Inflammatory macrophage treated with lipopolysaccharide for 1 hour (primary cell): Measurements from ENCODE around the gene ANKRD11.
"Not testable (repeated sequence)": the region's sequence is repeated elsewhere in the genome, so short reads cannot be mapped to it uniquely, and the experiment has no call there.

Experiments used
- DNase-seq, 2 donors: peaks; one replicate each; pipeline ENCODE4 v3.0.0-alpha.2; 2020 to 2022

ANKRD11 gene

GRCh38 chr16:89400740-89401139 lies 89.6 kb downstream of the ANKRD11 start:
- DNase-seq, result no peak

GRCh38 chr16:89398924-89399323 lies 91.4 kb downstream of the ANKRD11 start:
- no peak for DNase-seq

GRCh38 chr16:89397331-89397861 lies 93.0 kb downstream of the ANKRD11 start:
- no peak for DNase-seq

DNA sequence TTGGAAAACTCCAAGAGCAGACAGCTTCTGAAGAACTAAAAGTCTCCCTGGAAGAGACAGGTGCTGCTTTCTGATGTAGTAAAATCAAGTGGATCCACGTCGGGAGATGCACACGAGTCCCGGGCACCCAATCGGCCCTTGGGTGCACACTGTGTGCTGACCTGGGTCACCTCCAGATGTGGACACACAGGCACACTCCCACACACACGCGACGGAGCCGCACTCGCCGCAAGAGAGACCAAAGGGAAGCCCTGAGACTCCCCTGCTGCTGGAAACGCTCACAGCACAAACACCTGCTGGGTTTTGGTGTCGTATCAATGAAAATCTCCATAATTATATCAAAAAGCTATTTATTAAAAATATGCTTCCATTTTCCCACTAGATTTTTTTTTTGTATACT lies 94.2 kb downstream of the ANKRD11 start:
- DNase-seq, result no peak

DNA sequence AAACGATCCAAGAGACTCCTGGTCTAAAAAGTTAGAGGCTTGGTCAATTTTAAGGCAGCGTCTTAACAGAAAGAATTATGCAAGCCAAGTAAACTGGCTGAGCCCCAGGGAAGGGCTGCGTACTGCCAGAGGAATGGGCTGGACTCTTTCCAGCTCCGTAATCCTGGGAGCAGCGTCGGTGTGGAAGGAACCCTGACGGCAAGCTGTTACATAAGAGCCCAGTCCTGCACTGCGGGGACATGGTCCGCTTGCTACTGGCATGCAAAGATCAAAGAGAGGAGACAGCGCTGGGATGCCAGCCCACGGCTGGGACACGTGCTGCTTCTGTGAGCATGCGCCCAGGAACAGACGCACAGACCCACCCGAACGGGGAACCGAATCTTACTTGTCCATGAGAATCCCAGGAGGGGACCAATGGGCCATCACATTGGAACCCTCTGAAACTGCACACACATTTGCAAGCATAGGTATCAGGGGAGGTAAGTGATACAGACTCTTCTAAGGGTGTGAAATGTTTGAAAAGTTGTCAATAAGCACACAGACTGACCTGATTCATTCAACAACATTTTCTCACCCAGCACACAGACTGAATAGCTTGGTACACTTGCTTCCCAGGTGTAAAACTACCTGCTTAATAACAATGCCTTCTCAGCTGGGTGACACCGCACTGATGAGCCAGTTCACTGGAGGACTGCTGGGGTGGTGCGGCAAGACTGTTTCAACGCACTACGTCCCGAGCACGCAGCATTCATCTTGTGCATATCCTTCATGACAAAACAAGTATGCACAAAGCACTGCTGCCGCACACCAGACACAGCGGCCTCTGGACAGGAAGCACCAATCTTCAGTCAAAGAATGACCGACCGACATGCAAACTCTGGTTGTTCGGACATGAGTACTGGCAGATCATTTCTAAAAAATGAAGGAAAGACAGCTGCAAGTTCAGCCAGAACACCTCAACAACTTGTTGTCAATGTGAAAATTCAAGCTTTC lies 94.9 kb downstream of the ANKRD11 start:
- DNase-seq, result no peak

DNA sequence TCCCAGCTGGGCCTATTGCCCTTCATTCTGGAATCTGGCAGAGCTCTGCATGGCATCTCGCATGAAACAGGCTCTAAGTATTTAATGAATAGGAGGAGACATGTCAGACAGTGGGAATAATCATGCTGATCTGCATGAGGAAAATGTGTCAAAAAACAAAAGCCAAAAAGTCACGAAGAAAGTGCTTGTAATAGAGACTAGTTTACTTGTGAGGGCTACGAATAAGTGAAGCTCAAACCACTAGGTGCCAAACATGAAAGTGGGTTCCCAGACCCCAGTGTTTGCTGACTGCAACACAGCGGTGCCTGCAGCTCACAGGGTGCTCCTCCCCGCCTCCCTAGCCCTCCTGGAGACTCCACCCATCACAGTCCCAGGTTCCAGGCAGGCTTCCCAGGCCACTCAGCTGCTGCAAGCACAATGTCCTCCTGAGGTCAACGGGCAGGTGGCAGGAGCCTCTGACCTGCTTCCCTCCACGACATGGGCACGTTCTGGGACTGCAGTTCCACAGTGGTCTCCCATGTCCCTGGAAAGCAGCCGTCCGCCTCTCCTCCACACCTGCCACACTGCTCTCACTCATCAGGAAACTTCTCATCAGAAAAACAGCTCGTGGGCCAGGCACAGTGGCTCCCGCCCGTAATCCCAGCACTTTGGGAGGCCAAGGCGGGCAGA lies 96.5 kb downstream of the ANKRD11 start:
- DNase-seq, result no peak

- peak; percentile 10 to 18 for DNase-seq
Observed at GRCh38 chr16:89392881-89393737, 97.3 kb downstream of the ANKRD11 start.

DNA sequence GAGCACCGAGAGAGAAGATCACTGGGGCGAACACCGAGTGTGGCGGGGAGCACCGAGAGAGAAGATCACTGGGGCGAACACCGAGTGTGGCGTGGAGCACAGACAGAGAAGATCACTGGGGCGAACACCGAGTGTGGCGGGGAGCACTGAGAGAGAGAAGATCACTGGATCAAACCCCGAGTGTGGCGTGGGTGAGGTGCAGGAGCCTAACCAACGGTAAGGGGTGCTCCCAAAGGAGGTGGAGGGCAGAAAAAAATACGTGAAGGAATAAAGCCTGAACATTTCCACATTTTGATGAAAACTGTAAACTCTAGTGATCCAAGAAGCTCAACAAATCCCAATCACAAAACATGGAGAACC lies 100.2 kb downstream of the ANKRD11 start:
- DNase-seq, result not testable (repeated sequence)

- not testable (repeated sequence) for DNase-seq
Observed at GRCh38 chr16:89389504-89390223, 100.7 kb downstream of the ANKRD11 start.

- DNase-seq, result no peak
Observed at GRCh38 chr16:89388536-89388935, 101.8 kb downstream of the ANKRD11 start.

- no peak for DNase-seq
Observed at GRCh38 chr16:89386306-89387185, 103.8 kb downstream of the ANKRD11 start.

- no peak for DNase-seq
Observed at GRCh38 chr16:89385712-89386111, 104.6 kb downstream of the ANKRD11 start.

DNA sequence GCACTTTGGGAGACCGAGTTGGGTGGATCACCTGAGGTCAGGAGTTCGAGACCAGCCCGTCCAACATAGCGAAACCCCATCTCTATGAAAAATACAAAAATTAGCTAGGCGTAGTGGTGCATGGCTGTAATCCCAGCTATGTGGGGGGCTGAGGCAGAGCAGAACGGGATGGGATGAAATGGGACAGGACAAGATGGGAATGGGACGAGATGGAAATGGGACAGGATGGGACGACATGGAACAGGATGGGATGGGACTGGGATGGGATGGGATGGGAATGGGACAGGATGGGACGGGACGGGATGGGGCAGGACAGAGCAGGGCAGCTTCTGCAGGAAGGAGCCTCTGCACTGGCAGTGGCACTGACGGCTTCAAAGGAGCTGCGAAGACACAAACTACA lies 106.1 kb downstream of the ANKRD11 start:
- no peak for DNase-seq

GRCh38 chr16:89383095-89384003 lies 107.0 kb downstream of the ANKRD11 start:
- no peak for DNase-seq

- not testable (repeated sequence) for DNase-seq
Observed at GRCh38 chr16:89382555-89382954, 107.8 kb downstream of the ANKRD11 start.

DNA sequence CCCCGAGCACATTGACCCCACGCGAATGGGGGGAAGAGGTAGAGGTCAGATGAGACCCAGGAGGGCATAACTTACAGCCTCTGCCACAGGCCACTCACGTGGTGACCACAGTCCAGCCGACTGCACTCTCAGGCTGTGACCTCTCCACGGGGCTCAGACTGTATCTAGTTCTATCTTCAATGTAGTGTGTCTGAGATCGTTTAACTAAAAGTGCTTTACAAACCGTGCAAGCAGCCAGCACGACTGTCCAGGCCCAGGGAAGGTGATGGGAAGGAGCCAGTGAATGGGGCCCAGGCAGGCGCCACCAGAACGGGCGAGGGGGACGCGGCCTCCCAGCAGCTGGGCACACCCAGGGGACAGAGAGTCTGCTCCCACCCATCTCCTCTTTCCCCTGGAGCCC lies 108.6 kb downstream of the ANKRD11 start:
- DNase-seq, result no peak

- no peak for DNase-seq
Observed at GRCh38 chr16:89380681-89381080, 109.7 kb downstream of the ANKRD11 start.

DNA sequence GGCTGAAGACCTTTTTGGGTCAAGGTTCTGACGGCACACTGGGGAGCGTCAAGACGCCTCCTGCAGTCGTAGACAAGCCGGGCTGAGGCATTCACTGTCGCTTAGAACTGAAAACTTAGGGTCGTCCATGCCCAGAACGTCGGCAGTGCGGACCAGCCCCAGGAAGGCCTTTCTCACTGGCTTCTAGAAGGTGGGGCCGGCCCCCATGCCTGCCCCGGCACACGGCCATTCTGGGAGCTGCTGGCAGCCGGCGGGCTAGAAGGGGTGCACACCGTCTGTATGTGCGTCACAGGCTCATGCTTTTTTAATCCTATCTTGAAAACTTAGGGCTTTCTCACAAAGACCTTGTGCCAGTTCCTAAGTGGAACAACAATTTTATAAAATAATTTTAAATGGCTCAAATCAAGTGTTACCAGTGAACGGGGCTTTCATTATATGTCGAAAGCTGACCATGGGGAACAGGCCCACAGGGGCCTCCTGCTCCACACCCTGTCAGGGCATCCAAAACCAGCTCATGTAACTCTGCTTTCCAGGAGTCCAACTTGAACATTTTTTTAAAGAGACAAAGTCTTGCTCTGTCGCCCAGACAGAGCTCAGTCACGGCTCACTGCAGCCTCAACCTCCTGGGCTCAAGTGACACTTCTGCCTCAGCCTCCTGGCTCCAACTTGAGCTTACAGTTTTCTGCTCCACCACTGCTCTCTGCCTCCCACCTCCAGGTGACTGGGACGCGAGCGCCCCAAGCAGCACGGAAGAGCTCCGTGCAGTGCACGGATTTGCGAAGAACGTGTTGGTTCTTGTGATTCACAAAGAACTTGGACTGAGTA lies 111.2 kb downstream of the ANKRD11 start:
- no peak for DNase-seq

GRCh38 chr16:89377453-89377848 lies 112.9 kb downstream of the ANKRD11 start:
- no peak for DNase-seq
